ACC112 (cell line): ENCODE measurements around the gene ASIP.
"Not testable (repeated sequence)": the region's sequence is repeated elsewhere in the genome, so short reads cannot be mapped to it uniquely, and the experiment has no call there.

Experiments used
- H2AFZ ChIP-seq: fragments of 200-600 bp; sonication (generic); one replicate; pipeline ENCODE4 v1.6.0; 2017; ENCODE audit warnings: antibody characterized with exemption, low read length; ENCODE audit not compliant: unreplicated experiment
- H3K27ac ChIP-seq: fragments of 200-600 bp; sonication (generic); 2 replicates; pipeline ENCODE4 v1.5.1; 2014; ENCODE audit warnings: low read depth, mild to moderate bottlenecking, antibody characterized with exemption, low read length, moderate library complexity
- H3K27me3 ChIP-seq: fragments of 200-600 bp; sonication (generic); 2 replicates; pipeline ENCODE4 v1.6.1; 2014; ENCODE audit warnings: mild to moderate bottlenecking, antibody characterized with exemption, low read length, moderate library complexity, mixed read lengths; ENCODE audit not compliant: insufficient read depth
- H3K36me3 ChIP-seq: fragments of 200-600 bp; sonication (generic); 2 replicates; pipeline ENCODE4 v1.6.1; 2016; ENCODE audit warnings: mild to moderate bottlenecking, antibody characterized with exemption, low read length, moderate library complexity, mixed read lengths; ENCODE audit not compliant: insufficient read depth
- H3K4me1 ChIP-seq: fragments of 200-600 bp; sonication (generic); one replicate; pipeline ENCODE4 v1.6.1; 2016; ENCODE audit warnings: low read length, mixed read lengths; ENCODE audit not compliant: insufficient read depth, unreplicated experiment, control insufficient read depth
- H3K4me3 ChIP-seq: fragments of 200-600 bp; sonication (generic); 2 replicates; pipeline ENCODE4 v1.5.1; 2014; ENCODE audit warnings: mild to moderate bottlenecking, low read depth, low read length
- H3K79me2 ChIP-seq: fragments of 200-600 bp; sonication (generic); one replicate; pipeline ENCODE4 v1.6.0; 2016; ENCODE audit warnings: low read length; ENCODE audit not compliant: control insufficient read depth, unreplicated experiment, insufficient read depth

ASIP gene, protein sequence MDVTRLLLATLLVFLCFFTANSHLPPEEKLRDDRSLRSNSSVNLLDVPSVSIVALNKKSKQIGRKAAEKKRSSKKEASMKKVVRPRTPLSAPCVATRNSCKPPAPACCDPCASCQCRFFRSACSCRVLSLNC

DNA sequence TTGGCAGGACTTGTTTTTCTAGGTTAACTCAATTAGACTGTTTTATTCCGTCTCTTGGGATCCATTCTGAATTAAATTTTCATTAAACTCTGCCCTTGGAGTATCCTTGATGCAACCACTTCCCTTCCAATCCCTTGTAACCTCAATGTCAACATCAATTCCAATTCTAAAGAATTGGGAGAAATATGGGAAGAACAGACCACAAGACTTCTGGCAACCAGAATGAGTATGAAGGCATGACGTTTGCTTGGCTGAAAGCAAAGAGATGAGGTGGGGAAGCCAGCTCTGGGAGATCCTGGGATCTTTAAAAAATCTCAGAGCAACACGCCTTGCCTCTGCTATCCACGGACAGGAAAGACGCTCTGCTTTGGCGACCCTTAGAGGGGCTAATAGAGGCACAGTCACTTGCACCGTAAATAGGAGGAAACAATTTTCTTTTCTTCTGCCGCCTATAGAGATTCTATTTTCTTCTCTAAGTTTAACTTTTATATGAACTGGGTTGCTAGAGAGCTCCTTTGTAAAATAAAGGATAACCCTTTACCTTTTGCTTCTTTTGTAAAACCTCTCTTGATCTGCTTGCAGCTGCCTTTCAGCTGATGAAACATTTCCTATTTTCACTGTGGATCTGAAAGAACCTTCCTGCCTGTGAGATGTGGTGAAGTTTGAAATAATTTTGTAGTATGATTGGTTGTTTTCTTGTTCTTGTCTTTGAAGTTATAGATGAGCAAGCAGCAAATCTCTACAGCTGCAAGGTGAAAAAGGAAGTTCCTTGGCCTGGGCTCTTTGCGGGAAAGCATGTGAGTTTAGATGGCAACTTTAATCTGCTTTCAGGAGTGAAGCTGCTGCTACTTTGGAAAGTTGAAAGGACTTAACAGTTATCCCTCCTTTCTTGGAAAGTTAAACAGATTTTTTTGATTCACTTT lies at the start of gene ASIP:
Gene ASIP (plus strand): TSS at position 731 of the 923 bp plus-strand sequence. CDS start 18,952 bp downstream, outside the sequence.
- H3K4me3 ChIP-seq = no peak within 1 kb of the TSS
- peaks cover 20% of the 10 kb centered on the region; the same call in 1 of the 2 replicates for H3K27me3 ChIP-seq
- no peak within 1 kb of the TSS for H2AFZ ChIP-seq
- H3K79me2 ChIP-seq = no peaks in the 10 kb centered on the region
- H3K4me1 ChIP-seq = no peaks in the 10 kb centered on the region
- no peak within 1 kb of the TSS for H3K27ac ChIP-seq
- H3K36me3 ChIP-seq = no peaks in the 10 kb centered on the region

DNA sequence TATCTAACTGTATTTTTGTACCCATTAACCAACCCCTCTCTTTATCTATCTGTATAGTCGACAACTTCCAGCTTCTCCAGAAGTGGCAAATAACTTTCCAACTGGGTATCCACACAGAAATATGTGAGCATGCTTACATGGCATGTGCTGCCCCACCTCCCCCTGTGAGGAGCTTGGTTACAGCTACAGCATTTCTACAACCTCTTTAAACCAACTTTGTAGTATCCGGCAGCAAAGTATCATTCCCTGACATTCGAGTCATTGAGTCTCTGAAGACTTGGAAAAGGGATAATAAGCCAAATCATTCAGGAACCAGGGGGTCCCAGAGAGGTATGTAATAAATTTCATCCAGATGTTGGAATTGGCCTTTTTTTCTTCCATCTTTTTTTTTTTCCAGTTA lies 48.2 kb upstream of the ASIP start:
- Histone ChIP-seq H3K4me3 (no peak overlapping the region), H3K4me1 (no peaks in the 10 kb centered on the region), H3K36me3 (no peaks in the 10 kb centered on the region), H2AFZ (no peak overlapping the region), H3K27ac (no peak overlapping the region), H3K27me3 (peaks cover 3% of the 10 kb centered on the region; the same call in 1 of the 2 replicates), H3K79me2 (no peaks in the 10 kb centered on the region)

DNA sequence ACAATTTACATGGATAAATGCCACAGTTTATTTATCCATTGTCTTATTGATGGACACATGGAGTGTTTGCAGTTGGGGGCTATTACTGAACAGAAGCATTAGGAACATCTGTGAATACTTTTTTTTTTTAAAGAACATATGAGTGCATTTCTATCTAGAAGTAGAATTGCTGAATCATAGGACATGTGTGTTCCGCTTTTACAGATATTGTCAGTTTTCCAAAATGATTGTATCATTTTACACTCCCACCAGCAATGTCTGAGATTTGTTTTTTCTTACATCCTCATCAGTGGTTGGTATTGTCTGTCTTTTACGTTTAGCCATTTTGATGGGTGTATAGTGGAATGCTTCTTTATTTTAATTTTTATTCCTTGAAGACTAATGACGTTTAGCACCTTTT lies 42.0 kb upstream of the ASIP start:
- Histone ChIP-seq H3K36me3 (no peaks in the 10 kb centered on the region), H2AFZ (no peak overlapping the region), H3K79me2 (no peaks in the 10 kb centered on the region), H3K4me3 (no peak overlapping the region), H3K27ac (no peak overlapping the region), H3K27me3 (no peaks in the 10 kb centered on the region), H3K4me1 (no peaks in the 10 kb centered on the region)

DNA sequence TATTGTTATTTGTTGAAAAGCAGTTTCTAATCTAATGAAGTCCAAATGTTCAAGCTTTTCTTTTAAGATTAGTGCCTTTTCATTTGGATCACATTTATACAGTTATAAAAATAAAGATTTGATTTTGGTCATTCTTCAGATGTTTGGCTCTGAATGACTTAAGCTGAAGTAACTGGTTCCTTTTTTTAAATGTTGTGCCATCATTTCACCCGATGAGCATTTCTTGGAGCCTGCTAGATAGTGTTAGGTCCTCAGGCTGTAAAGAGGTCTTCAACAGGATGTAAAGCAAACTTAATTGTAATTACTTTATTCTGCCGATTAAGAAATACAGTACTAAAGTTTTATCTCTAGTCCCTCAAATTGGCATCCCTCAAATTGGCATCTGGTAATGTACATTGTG lies 41.2 kb upstream of the ASIP start:
- H3K4me3 ChIP-seq = no peak overlapping the region
- no peaks in the 10 kb centered on the region for H3K79me2 ChIP-seq
- H3K27me3 ChIP-seq = no peaks in the 10 kb centered on the region
- no peak overlapping the region for H2AFZ ChIP-seq
- H3K4me1 ChIP-seq = no peaks in the 10 kb centered on the region
- no peak overlapping the region for H3K27ac ChIP-seq
- H3K36me3 ChIP-seq = no peaks in the 10 kb centered on the region

DNA sequence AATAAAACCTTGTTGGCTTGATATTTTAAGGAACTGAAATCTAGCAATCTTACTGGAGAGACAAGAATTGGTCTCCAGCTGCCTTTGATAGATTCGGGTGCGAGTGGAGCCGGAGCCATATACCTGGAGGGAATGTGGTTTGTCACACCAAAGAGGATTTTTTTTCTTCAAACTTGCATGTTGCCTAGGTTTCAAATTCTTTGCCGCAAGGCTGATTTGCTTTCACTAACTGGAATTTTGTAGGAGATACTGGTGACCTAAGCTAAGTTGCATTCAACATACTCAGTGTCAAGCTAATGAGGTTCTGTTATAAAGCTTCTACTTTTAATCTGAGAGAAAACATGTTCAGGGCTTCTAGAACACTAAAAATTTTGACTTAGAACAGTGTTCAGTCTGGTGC lies 39.7 kb upstream of the ASIP start:
- Histone ChIP-seq H3K4me1 (no peaks in the 10 kb centered on the region), H3K27ac (no peak overlapping the region), H3K27me3 (no peaks in the 10 kb centered on the region), H3K79me2 (no peaks in the 10 kb centered on the region), H2AFZ (no peak overlapping the region), H3K36me3 (no peaks in the 10 kb centered on the region), H3K4me3 (no peak overlapping the region)

DNA sequence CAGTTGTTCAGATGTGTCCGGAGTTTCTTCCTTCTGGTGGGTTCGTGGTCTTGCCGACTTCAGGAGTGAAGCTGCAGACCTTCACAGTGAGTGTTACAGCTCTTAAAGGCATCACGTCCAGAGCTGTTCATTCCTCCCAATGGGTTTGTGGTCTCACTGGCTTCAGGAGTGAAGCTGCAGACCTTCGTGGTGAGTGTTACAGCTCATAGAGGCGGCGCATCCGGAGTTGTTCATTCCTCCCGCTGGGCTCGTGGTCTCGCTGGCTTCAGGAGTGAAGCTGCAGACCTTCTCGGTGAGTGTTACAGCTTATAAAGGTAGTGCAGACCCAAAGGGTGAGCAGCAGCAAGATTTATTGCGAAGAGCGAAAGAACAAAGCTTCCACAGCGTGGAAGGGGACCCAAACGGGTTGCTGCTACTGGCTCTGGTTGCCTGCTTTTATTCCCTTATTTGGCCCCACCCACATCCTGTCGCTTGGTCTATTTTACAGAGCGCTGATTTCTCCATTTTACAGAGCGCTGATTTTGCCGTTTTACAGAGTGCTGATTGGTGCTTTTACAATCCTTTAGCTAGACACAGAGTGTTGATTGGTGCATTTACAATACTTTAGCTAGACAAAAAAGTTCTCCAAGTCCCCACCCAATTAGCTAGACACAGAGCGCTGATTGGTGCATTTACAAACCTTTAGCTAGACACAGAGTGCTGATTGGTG lies 35.9 kb upstream of the ASIP start:
- not testable (repeated sequence) for H3K79me2 ChIP-seq, H2AFZ ChIP-seq, H3K27ac ChIP-seq, H3K36me3 ChIP-seq, H3K4me3 ChIP-seq, H3K27me3 ChIP-seq, H3K4me1 ChIP-seq

DNA sequence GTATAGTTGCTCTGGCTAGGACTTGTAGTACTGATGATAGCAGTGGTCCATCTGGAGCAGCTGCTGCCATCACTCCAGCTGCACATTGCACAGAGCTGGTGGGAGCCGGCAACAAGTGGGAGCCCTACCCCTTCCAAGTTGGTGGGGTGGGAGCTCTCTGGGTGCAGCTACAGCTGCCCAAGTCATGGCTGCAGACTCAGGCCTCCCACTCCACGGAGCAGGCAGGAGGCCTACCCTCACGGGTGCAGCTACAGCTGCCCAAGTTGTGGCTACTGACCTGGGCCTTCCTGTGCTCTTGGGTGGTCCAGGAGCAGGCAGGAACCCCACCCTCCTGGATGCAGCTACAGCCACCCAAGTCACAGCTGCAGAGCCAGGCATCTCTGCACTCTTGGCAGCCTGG lies 32.1 kb upstream of the ASIP start:
- Histone ChIP-seq H3K27me3 (no peaks in the 10 kb centered on the region), H3K36me3 (no peaks in the 10 kb centered on the region), H3K4me1 (no peaks in the 10 kb centered on the region), H3K27ac (no peak overlapping the region), H3K79me2 (no peaks in the 10 kb centered on the region), H3K4me3 (no peak overlapping the region), H2AFZ (no peak overlapping the region)

DNA sequence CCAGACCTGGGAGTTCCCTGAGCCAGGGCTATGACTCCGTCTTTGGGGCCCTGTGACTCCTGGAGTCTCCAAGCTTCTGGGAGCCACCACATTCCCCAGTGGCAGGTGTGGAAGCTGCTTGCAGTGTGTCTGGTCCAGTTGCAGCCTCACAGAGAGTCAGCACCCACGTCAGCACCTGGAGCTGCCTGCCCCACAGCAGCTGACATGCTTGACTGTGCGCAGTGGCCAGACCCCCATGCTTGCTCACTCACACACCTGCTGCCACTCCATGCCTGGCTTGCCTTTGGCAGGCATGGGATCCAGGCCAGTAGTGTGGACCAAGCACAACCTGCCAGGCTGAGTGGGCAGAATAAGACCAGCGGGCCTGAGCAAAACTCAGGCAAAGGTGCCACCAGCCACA lies 31.0 kb upstream of the ASIP start:
- H3K4me1 ChIP-seq = no peaks in the 10 kb centered on the region
- no peaks in the 10 kb centered on the region for H3K36me3 ChIP-seq
- H2AFZ ChIP-seq = no peak overlapping the region
- no peaks in the 10 kb centered on the region for H3K27me3 ChIP-seq
- no peak overlapping the region for H3K4me3 ChIP-seq
- H3K27ac ChIP-seq = no peak overlapping the region
- H3K79me2 ChIP-seq = no peaks in the 10 kb centered on the region

DNA sequence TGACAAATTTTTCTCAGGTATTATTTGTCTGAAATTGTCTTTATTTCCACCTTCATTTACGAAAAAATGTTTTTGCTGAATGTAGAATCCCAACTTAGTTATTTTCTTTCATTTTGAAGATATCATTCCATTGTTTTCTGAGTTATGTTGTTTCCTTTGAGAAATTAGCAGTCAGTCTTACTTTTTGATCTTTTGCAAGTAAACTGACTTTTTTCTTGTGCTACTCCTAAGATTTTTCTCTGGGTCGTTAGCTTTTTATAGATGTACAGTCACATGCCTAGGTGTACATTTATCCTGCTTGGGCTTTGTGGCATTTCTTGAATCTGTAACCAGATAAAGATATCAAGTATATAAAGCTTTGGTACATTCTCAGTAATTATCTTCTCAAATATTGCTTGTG lies 29.6 kb upstream of the ASIP start:
- Histone ChIP-seq H3K27me3 (no peaks in the 10 kb centered on the region), H3K4me1 (peaks cover 3% of the 10 kb centered on the region), H2AFZ (no peak overlapping the region), H3K79me2 (no peaks in the 10 kb centered on the region), H3K27ac (no peak overlapping the region), H3K4me3 (no peak overlapping the region), H3K36me3 (no peaks in the 10 kb centered on the region)

DNA sequence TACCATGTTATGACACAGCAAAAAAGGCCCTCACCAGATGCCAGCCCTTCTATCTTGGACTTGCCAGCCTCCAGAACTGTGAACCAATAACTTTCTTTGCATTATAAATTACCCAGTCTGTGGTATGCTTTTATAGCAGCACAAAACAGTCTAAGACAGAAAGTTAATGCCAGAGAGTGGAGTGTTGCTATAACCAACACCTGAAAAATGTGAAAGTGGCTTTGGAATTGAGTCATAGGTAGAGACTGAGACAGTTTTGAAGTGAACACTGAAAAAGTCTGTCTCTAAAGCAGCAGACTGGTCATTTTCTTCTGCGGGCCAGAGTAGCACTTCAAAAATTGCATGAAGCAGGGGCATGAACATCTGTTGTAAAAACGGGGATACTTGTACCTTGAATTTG lies 28.0 kb upstream of the ASIP start:
- peaks cover 7% of the 10 kb centered on the region for H3K4me1 ChIP-seq
- H3K4me3 ChIP-seq = no peak overlapping the region
- H3K27ac ChIP-seq = no peak overlapping the region
- no peaks in the 10 kb centered on the region for H3K36me3 ChIP-seq
- no peak overlapping the region for H2AFZ ChIP-seq
- no peaks in the 10 kb centered on the region for H3K79me2 ChIP-seq
- H3K27me3 ChIP-seq = no peaks in the 10 kb centered on the region
